ENCODE results near the gene IDH1. TPM values are rescaled to one million over a fixed set of nuclear protein-coding genes. Genes with fewer than 3 reads are reported as not detected.

IDH1 gene
- total and polyA plus RNA-seq, 2 of the 13 experiments (the other 11 are each of a cell fraction or from before 2014, with no cell fraction given) = 312 to 1,077 TPM

DNA sequence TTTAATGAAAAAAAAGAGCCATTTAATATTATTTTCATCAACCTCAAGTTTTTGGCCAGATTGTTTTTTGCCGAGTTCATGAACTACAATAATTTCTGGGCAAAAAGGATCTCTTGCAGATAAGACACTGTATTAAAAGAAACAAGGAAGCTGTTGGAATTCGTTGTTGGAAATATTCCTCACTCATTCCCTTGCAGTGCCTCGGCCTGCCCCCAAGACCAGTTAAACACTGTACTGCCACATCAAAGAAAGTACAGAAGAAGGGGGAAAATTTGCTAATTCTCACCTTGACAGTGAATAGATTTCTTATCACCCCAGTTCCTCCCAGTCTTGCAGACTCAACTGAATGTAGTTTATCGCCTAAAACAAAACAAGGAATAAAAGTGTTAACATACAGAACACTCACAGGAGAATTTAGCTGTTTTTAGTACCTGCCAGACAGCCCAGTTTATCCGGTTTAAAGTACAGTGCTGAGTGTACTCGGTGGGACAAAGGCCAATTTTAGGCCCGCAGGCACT is 1.2 kb downstream of the IDH1 start (continued):
- TF ChIP-seq EP300 (IDR thresholded peaks at IDR 0.05; ENCODE audit: low read depth in 2 of 2, low read length in 2 of 2) (no peak; a peak in 1 of 4 replicates), EP300 (CRISPR knock-in tag; IDR thresholded peaks at IDR 0.05; ENCODE audit: borderline replicate concordance) (no peak), ZNF674 (CRISPR knock-in tag; IDR thresholded peaks at IDR 0.05; ENCODE audit: low read depth) (0 out of 2 replicates have a peak, but pooled peaks have one; percentile 33), ZNF563 (CRISPR knock-in tag; IDR thresholded peaks at IDR 0.05) (no peak), ZSCAN9 (CRISPR knock-in tag; IDR thresholded peaks at IDR 0.05; ENCODE audit: borderline replicate concordance) (peak; percentile 72; the same call in 1 of the 2 replicates), ARNT2 (CRISPR knock-in tag; IDR thresholded peaks at IDR 0.05; ENCODE audit: low read depth) (no peak), ZNF550 (CRISPR knock-in tag; IDR thresholded peaks at IDR 0.05; ENCODE audit: borderline replicate concordance) (no peak), NR1H2 (CRISPR knock-in tag; IDR thresholded peaks at IDR 0.05; ENCODE audit: borderline replicate concordance, low read depth) (no peak), TBP (CRISPR knock-in tag; IDR thresholded peaks at IDR 0.05) (no peak), HOXD1 (CRISPR knock-in tag; IDR thresholded peaks at IDR 0.05) (no peak), MTA3 (CRISPR knock-in tag; IDR thresholded peaks at IDR 0.05) (no peak), RFXANK (CRISPR knock-in tag; IDR thresholded peaks at IDR 0.05) (no peak), ZNF577 (CRISPR knock-in tag; IDR thresholded peaks at IDR 0.05; ENCODE audit: borderline replicate concordance, low read depth) (no peak), ZNF775 (CRISPR knock-in tag; IDR thresholded peaks at IDR 0.05; ENCODE audit: borderline replicate concordance) (peak; percentile 96), SETDB1 (CRISPR knock-in tag; IDR thresholded peaks at IDR 0.05; ENCODE audit: borderline replicate concordance) (no peak), ZNF615 (CRISPR knock-in tag; IDR thresholded peaks at IDR 0.05; ENCODE audit: borderline replicate concordance) (no peak), IRF1 (CRISPR knock-in tag; IDR thresholded peaks at IDR 0.05; ENCODE audit: low read depth) (0 out of 2 replicates have a peak, but pooled peaks have one; percentile 19), RXRA (CRISPR knock-in tag; IDR thresholded peaks at IDR 0.05) (no peak), ZNF552 (CRISPR knock-in tag; IDR thresholded peaks at IDR 0.05; ENCODE audit: borderline replicate concordance) (no peak), NFKB2 (CRISPR knock-in tag; IDR thresholded peaks at IDR 0.05; ENCODE audit: borderline replicate concordance) (no peak), SMARCE1 (IDR thresholded peaks at IDR 0.05; ENCODE audit: borderline replicate concordance) (no peak)
- TF ChIP-seq, protein P1, sequence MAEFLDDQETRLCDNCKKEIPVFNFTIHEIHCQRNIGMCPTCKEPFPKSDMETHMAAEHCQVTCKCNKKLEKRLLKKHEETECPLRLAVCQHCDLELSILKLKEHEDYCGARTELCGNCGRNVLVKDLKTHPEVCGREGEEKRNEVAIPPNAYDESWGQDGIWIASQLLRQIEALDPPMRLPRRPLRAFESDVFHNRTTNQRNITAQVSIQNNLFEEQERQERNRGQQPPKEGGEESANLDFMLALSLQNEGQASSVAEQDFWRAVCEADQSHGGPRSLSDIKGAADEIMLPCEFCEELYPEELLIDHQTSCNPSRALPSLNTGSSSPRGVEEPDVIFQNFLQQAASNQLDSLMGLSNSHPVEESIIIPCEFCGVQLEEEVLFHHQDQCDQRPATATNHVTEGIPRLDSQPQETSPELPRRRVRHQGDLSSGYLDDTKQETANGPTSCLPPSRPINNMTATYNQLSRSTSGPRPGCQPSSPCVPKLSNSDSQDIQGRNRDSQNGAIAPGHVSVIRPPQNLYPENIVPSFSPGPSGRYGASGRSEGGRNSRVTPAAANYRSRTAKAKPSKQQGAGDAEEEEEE (CRISPR knock-in tag; IDR thresholded peaks at IDR 0.05; ENCODE audit: borderline replicate concordance) = no peak
- TF ChIP-seq, protein P2, sequence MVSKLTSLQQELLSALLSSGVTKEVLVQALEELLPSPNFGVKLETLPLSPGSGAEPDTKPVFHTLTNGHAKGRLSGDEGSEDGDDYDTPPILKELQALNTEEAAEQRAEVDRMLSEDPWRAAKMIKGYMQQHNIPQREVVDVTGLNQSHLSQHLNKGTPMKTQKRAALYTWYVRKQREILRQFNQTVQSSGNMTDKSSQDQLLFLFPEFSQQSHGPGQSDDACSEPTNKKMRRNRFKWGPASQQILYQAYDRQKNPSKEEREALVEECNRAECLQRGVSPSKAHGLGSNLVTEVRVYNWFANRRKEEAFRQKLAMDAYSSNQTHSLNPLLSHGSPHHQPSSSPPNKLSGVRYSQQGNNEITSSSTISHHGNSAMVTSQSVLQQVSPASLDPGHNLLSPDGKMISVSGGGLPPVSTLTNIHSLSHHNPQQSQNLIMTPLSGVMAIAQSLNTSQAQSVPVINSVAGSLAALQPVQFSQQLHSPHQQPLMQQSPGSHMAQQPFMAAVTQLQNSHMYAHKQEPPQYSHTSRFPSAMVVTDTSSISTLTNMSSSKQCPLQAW (CRISPR knock-in tag; IDR thresholded peaks at IDR 0.05) = no peak
- TF ChIP-seq, protein P3, sequence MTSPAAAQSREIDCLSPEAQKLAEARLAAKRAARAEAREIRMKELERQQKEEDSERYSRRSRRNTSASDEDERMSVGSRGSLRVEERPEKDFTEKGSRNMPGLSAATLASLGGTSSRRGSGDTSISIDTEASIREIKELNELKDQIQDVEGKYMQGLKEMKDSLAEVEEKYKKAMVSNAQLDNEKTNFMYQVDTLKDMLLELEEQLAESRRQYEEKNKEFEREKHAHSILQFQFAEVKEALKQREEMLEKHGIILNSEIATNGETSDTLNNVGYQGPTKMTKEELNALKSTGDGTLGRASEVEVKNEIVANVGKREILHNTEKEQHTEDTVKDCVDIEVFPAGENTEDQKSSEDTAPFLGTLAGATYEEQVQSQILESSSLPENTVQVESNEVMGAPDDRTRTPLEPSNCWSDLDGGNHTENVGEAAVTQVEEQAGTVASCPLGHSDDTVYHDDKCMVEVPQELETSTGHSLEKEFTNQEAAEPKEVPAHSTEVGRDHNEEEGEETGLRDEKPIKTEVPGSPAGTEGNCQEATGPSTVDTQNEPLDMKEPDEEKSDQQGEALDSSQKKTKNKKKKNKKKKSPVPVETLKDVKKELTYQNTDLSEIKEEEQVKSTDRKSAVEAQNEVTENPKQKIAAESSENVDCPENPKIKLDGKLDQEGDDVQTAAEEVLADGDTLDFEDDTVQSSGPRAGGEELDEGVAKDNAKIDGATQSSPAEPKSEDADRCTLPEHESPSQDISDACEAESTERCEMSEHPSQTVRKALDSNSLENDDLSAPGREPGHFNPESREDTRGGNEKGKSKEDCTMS (CRISPR knock-in tag; conservative IDR thresholded peaks at IDR 0.05) = no peak
